Fibroblast of skin of abdomen (primary cell): ENCODE results near the gene PPP1R26.
"Not testable (repeated sequence)": the region's sequence is repeated elsewhere in the genome, so short reads cannot be mapped to it uniquely, and the experiment has no call there.

ENCODE experiments used
- DNase-seq: peaks from one replicate; pipeline ENCODE4 v3.0.0-alpha.2; 2013

The PPP1R26 gene

DNA sequence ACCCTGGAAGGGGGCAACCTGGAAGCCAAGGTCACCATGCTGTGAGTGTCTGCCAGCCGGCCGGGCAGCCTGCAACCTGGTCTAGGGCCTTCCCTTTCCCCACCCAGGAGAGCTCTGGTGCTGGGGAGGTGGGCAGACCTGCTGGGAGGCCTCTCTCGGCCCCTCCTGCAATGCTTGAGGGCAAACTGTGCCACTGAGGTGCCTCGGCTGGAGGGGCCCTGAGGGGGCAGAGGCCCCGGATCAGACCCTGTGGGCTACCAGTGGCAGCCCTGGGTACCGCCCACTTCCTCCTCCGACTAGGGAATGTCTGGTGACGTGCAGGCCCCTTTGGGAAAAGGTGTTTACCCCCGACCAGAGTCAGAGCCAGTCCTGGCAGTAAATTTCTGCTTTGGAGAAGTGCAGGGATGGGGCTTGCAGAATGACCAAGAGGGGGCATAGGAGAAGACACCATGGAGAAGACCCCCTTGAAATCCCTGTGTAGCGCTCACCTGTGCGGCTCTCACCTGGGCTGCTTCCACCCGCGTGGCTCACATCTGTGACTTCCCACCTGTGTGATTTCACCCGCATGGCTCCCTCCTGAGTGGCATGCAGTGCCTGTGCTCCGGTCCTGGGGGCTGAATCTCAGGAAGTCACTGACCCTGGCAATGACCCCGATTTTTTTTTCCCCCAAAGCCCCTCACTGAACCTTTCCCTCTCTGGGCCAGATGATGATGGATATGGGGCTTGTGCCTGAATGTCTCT, 42.7 kb downstream of the PPP1R26 start:
- DNase-seq, result no peak

GRCh38 chr9:135522931-135523330, 43.3 kb downstream of the PPP1R26 start:
- no peak for DNase-seq

GRCh38 chr9:135523521-135524129, 44.0 kb downstream of the PPP1R26 start:
- no peak for DNase-seq

DNA sequence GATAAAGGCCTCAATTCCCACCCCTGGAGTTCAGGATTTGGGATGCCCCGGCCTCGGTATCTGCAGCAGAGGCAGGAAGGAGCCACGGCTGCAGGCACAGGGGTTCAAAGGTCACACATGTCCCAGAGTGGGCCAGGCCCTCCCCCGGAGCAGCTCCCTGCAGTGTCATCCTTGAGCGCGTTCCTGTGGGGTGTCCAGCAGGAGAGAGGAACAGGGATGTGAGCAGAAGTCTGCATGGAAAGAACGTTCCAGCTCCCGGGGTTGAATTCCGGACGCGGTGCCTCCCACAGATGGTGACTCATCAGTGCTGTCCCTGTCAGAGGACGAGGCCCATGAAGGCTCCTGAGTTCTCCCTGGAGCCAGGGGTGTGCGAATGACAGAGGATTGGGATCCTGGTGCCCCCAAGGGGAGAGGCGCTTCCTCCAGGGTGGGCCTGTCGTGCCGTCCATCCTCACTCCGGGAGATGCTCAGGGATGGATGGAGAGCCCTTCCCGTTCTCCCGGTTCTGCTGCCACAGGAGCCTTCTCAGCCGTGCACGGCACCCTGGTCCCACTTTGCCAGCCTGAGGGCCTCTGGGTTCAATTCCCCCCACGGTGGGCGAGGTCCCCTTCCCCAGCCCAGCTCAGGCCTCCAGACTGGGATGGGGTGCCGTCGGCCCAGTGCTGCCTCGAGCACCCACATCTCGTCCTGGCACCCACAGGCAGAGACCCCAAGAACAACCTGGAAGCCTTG, 44.7 kb downstream of the PPP1R26 start:
- peak; percentile 15 for DNase-seq

DNA sequence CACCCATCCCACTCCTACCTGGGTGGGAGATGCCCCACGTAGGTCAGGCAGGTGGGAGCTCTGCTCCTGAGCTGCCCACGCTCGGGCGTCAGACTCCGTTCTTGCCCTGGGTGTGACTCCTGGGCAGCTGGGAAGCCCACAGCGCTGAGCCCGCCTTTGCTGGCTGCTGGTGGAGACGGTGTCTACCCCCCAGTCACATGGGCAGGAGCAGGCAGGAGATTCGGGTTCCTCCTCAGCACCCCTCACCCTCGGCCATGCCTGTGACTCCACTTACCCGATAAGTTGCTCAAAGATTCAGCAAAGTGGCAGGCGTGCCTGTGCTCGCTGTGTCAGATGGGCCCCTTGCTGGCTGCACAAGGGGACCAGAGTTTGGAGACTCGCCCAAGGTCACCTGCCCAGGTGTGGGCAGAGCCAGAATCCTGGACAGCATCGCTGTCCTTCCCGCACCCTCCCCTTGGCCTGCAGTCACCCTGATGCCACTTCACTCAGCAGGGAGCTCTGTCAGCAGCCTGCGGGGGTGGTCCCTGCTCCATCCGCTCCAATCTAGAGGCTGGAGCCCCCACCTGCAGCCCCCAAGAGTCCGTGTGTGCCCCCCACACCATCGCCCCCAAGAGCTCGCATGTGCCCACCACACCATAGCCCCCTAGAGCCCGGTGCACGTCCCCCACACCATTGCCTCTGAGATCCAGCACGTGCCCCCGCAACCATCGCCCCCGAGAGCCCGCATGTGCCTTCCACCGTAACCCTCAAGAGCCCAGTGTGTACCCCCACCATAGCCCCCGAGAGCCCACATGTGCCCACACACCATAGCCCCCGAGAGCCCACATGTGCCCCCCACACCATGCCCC, 45.9 kb downstream of the PPP1R26 start:
- DNase-seq, result no peak

GRCh38 chr9:135526089-135526729, 46.6 kb downstream of the PPP1R26 start:
- DNase-seq, result no peak

GRCh38 chr9:135526730-135527571, 47.4 kb downstream of the PPP1R26 start:
- DNase-seq, result no peak

- DNase-seq, result peak; percentile 26
These were observed 49.4 kb downstream of the PPP1R26 start for GRCh38 chr9:135528842-135529435.

DNA sequence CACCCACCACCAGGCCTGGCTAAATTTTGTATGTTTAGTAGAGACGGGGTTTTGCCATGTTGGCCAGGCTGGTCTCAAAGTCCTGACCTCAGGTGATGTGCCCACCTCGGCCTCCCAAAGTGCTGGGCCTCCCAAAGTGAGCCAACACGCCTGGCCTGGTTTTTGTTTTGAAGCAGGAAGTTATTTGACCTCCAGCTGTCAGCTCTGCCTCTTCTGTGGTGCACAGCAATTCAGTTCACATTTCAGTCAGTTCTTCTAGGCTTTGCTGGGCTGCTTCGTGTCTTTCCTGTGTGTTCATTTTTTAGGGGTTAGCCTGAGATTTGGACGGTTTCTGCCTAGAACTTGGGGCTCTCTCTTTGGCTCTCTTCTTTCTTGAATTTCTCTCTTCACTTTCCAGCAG, 50.6 kb downstream of the PPP1R26 start:
- DNase-seq, result no peak

DNA sequence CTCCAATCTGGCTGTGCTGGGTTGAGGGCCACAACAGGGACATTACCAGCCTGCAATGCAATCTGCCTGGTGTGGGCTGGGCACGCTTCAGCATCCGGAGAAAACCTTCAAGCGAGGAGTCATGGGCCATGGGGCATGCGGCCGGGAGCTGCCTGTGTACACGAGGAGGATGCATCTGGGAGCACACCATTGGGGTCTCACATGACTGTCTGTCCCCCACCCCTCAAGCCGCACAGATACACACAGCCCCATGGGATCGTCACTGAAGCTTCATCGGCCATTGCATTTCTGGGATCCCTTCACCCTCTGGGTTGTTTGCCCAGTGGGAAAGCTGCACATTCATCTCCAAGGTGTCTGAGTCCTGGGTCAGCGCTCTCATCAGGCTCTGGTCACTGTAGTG, 51.5 kb downstream of the PPP1R26 start:
- DNase-seq, result no peak

- no peak for DNase-seq
These were observed 53.5 kb downstream of the PPP1R26 start for GRCh38 chr9:135533113-135533512.

- DNase-seq, result no peak
These were observed 54.1 kb downstream of the PPP1R26 start for GRCh38 chr9:135533674-135534073.

- DNase-seq, result not testable (repeated sequence)
These were observed 54.7 kb downstream of the PPP1R26 start for GRCh38 chr9:135534192-135534711.

DNA sequence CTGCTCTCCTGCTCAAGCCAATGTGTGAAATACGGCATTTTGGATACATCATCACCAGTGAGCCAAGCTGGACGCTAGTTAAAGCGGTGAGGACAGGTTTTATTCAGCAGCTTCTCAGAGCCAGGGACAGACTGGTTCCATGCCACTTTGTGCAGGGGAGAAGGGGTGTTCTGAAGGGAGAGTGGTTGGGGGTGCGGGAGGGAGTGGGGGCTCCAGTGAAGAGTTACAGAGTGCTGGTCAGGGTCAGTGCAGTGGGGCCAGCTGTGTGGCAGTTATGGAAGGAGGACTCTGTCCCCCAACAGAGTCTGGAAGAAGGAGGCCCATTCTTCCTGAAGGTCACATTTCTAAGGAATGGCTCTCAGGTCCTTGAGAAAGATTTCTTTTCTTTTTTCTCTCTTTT, 55.2 kb downstream of the PPP1R26 start:
- DNase-seq, result not testable (repeated sequence)

GRCh38 chr9:135535631-135536030, 56.0 kb downstream of the PPP1R26 start:
- not testable (repeated sequence) for DNase-seq

DNA sequence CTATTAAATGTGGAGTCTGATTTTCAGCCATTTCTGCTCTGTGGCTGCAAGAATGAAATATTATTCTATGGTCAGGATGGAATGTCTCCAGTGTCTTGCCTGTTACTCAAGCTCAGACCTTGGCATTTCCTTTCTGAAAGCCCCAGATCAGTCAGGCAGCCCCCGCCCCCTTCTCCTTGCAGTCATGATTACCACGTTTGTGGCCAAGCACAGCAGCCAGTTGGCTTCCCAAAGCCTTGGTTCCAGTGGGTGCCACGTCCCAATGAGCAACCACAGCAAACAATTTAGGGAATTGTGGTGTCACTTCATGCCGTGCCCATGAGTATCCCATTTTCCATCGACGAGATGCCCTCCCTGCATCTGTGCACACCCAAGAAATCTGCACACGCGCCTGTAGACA, 56.6 kb downstream of the PPP1R26 start:
- DNase-seq, result peak; percentile 79
